GM19193 (cell line): Measurements from ENCODE around the gene GPRC5A.

Source experiments
- POLR2A ChIP-seq: IDR thresholded peaks from 4 replicates; pipeline ENCODE4 v1.6.1; 2011; ENCODE audit not compliant: insufficient read depth, insufficient read length; ENCODE audit errors: extremely low read depth

The GPRC5A gene

GRCh38 chr12:12891080-12891880 is at the start of gene GPRC5A:
GPRC5A (plus strand) TSS chr12:12891562; CDS start chr12:12908250, 16,688 bp downstream.
- TF ChIP-seq POLR2A = no peak

- TF ChIP-seq POLR2A = no peak
Observed at GRCh38 chr12:12845794-12846243, 45.5 kb upstream of the GPRC5A start.

GRCh38 chr12:12853435-12853834 is 37.9 kb upstream of the GPRC5A start:
- no peak for TF ChIP-seq POLR2A

- TF ChIP-seq POLR2A = no peak
Observed at GRCh38 chr12:12859690-12860089, 31.7 kb upstream of the GPRC5A start.

GRCh38 chr12:12864243-12864642 is 27.1 kb upstream of the GPRC5A start:
- no peak for TF ChIP-seq POLR2A

- no peak for TF ChIP-seq POLR2A
Observed at GRCh38 chr12:12868477-12869235, 22.7 kb upstream of the GPRC5A start.

GRCh38 chr12:12870465-12870864 is 20.9 kb upstream of the GPRC5A start:
- TF ChIP-seq POLR2A = no peak

GRCh38 chr12:12871587-12872138 is 19.7 kb upstream of the GPRC5A start:
- TF ChIP-seq POLR2A = no peak

- no peak for TF ChIP-seq POLR2A
Observed at GRCh38 chr12:12872139-12872933, 19.0 kb upstream of the GPRC5A start.

GRCh38 chr12:12872934-12873275 is 18.5 kb upstream of the GPRC5A start:
- TF ChIP-seq POLR2A = no peak

GRCh38 chr12:12874029-12874428 is 17.3 kb upstream of the GPRC5A start:
- no peak for TF ChIP-seq POLR2A

- TF ChIP-seq POLR2A = no peak
Observed at GRCh38 chr12:12877153-12877768, 14.1 kb upstream of the GPRC5A start.

- no peak for TF ChIP-seq POLR2A
Observed at GRCh38 chr12:12877781-12878455, 13.4 kb upstream of the GPRC5A start.

GRCh38 chr12:12880537-12880936 is 10.8 kb upstream of the GPRC5A start:
- TF ChIP-seq POLR2A = no peak
